H1 (cell line): ENCODE data around the gene OR10J4. TPM values are rescaled to one million over a fixed set of nuclear protein-coding genes. Genes with fewer than 3 reads are reported as not detected.

Experiments
- CEBPB ChIP-seq: IDR thresholded peaks from 2 replicates; pipeline ENCODE4 v1.6.1; 2012; ENCODE audit warnings: low read depth, low read length
- FOSL1 ChIP-seq: IDR thresholded peaks from 2 replicates; pipeline ENCODE4 v1.6.1; 2011; ENCODE audit warnings: mild to moderate bottlenecking, low read depth, low read length, moderate library complexity; ENCODE audit not compliant: insufficient read depth
- KDM1A ChIP-seq: fragments of 200-600, 300-600 bp; sonication (generic); IDR thresholded peaks from 2 replicates; pipeline ENCODE4 v1.7.1; 2016; ENCODE audit warnings: mild to moderate bottlenecking, low read length, borderline replicate concordance
- RAD21 ChIP-seq, 2 experiments: IDR thresholded peaks in 1 of 2; conservative IDR thresholded peaks in 1 of 2; 2 replicates each; pipeline ENCODE4 v1.6.1; 2011; ENCODE audit warnings: low read depth in 2 of 2, low read length in 2 of 2, improper control_type of control experiment in 1 of 2, inconsistent platforms in 1 of 2, mild to moderate bottlenecking in 1 of 2, moderate library complexity in 1 of 2
- YY1 ChIP-seq: IDR thresholded peaks from 2 replicates; pipeline ENCODE4 v1.6.1; 2011; ENCODE audit warnings: low read depth, mild to moderate bottlenecking, low read length
- polyA plus RNA-seq, 7 experiments: library from polyadenylated mRNA; depleted of rRNA in 3 of 7; stranded (reverse) in 5 of 7; unstranded in 2 of 7; fragments of >200 nt in 5 of 7; fragments of 200-250 nt in 2 of 7; gene quantifications; 1 replicate in 5 of 7; 2 replicates in 1 of 7; 4 replicates in 1 of 7; pipeline versions ENCODE4 v1.2.1 to v1.2.3, GENCODE V29; 2011 to 2013; ENCODE audit warnings: missing spikeins in 2 of 7, mixed read lengths in 2 of 7
- total RNA-seq: library from RNA; stranded (reverse); fragmentation: NEBNext Ultra II Directional; extraction: Animal tissue kit (Norgen Biotek cat#: 25700); gene quantifications from 2 replicates; pipeline ENCODE4 v1.2.1, GENCODE V29; 2021
- TF ChIP-seq, protein P1 (sequence below): IDR thresholded peaks from 2 replicates; pipeline ENCODE4 v1.6.1; 2011; ENCODE audit warnings: low read length, improper control_type of control experiment

The OR10J4 gene
- total and polyA plus RNA-seq, 2 of the 8 experiments (the other 6 are each of a cell fraction or from before 2014, with no cell fraction given): not detected

DNA sequence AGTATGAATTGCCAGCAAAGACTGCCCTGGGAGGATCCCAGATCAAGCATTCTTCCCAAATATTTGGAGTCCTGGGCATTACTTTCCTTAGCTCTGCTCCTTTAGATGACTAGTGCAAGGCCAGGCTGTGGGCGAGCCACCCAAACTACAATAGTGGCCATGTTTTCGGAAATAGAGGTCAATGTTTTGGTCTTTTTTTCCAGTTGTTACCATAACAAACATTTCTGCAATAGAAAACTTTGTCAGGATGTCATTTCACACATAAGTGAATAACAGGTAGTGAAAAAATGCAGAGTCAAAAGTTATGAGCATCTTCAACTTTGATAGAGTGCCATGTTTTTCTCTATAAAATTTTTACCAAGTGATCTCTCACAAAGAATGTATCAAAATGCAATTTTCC lies 25.2 kb upstream of the OR10J4 start (continued):
- TF ChIP-seq, protein P1, sequence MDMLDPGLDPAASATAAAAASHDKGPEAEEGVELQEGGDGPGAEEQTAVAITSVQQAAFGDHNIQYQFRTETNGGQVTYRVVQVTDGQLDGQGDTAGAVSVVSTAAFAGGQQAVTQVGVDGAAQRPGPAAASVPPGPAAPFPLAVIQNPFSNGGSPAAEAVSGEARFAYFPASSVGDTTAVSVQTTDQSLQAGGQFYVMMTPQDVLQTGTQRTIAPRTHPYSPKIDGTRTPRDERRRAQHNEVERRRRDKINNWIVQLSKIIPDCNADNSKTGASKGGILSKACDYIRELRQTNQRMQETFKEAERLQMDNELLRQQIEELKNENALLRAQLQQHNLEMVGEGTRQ: no peak
- no peak for TF ChIP-seq RAD21 (IDR thresholded peaks at IDR 0.05 in 1 of 2, conservative IDR thresholded peaks at IDR 0.05 in 1 of 2; ENCODE audit: low read depth in 2 of 2, low read length in 2 of 2)
- no peak for TF ChIP-seq FOSL1
- no peak for TF ChIP-seq CEBPB
- TF ChIP-seq KDM1A: no peak
- no peak for TF ChIP-seq YY1
- TF ChIP-seq, all 59 proteins: peak for 0
